K562 (cell line): ENCODE measurements around the gene UBE2D3. TPM values are rescaled to one million over a fixed set of nuclear protein-coding genes. Genes with fewer than 3 reads are reported as not detected.

ENCODE experiments used
- ATAC-seq: fragments of 200-7000 bp; cut with Tn5 transposase; 3 replicates; pipeline ENCODE4 v1.9.1; 2020; ENCODE audit warnings: moderate library complexity
- BruUV-seq: library from RNA; stranded (reverse); fragments of 400-500 nt; replicated peaks from 2 replicates; lab custom pipeline; 2021; lab: Mats Ljungman, UMichigan
- CTCF ChIA-PET: fragments of 300-600 bp; formaldehyde crosslinking; extraction: SDS; loops from one replicate; lab custom pipeline; 2021; ENCODE audit warnings: low intra/inter-chr PET ratio; lab: Yijun Ruan, JAX
- POLR2A ChIA-PET: fragments of 300-600, 350-650 bp; sonication (Branson Sonifier 250); formaldehyde crosslinking; extraction: SDS; loops from one replicate; lab custom pipeline; 2021; ENCODE audit warnings: antibody characterized with exemption, inconsistent platforms; lab: Yijun Ruan, JAX
- DNase-seq, 4 experiments: peaks; one replicate each; pipeline versions ENCODE4 v3.0.0 to v3.0.0-alpha.2; 2011 to 2018; ENCODE audit warnings: low spot score in 3 of 4, mixed read lengths in 3 of 4; ENCODE audit errors: extremely low read depth in 1 of 4
- FAIRE-seq: peaks from 2 replicates; lab custom pipeline; 2011; peaks lifted over from hg19 to GRCh38; lab: Jason Lieb, UNC
- H2AFZ ChIP-seq: 2 replicates; pipeline ENCODE4 v1.6.0; 2011; ENCODE audit warnings: low read depth, low read length, control low read depth, inconsistent platforms
- H3K27ac ChIP-seq: fragments of 200-600 bp; 3 replicates; pipeline ENCODE4 v1.8.0; 2011; ENCODE audit warnings: low read depth, mild to moderate bottlenecking, control low read depth, inconsistent platforms, low read length, moderate library complexity, mixed read lengths; ENCODE audit errors: extremely low read depth
- H3K27me3 ChIP-seq, 2 experiments: fragments of 300-600 bp in 1 of 2; 2 replicates in 1 of 2; 3 replicates in 1 of 2; pipeline versions ENCODE4 v1.6.0 to v1.8.0; 2011; ENCODE audit warnings: inconsistent platforms in 2 of 2, low read length in 2 of 2, mild to moderate bottlenecking in 1 of 2, mixed read lengths in 1 of 2, moderate library complexity in 1 of 2; ENCODE audit not compliant: control insufficient read depth in 2 of 2, insufficient read depth in 2 of 2
- H3K36me3 ChIP-seq: fragments of 300-600 bp; 3 replicates; pipeline ENCODE4 v1.8.0; 2011; ENCODE audit warnings: mild to moderate bottlenecking, low read length, inconsistent platforms; ENCODE audit not compliant: control insufficient read depth, insufficient read depth
- H3K4me1 ChIP-seq, 2 experiments: fragments of 200-600 bp in 1 of 2; replicated peaks in 1 of 2; 2 replicates in 1 of 2; 3 replicates in 1 of 2; pipeline versions ENCODE4 v1.5.1 to v1.8.0; 2011; ENCODE audit warnings: inconsistent platforms in 2 of 2, low read length in 2 of 2, mild to moderate bottlenecking in 1 of 2, mixed read lengths in 1 of 2, moderate library complexity in 1 of 2; ENCODE audit not compliant: control insufficient read depth in 2 of 2, insufficient read depth in 2 of 2
- H3K4me2 ChIP-seq: 2 replicates; pipeline ENCODE4 v1.6.1; 2011; ENCODE audit warnings: low read length, control low read depth, inconsistent platforms, mixed read lengths; ENCODE audit not compliant: insufficient read depth
- H3K4me3 ChIP-seq: fragments of 200-600 bp; sonication (generic), shearing (Covaris generic); 2 replicates; pipeline ENCODE4 v1.5.1; 2016; ENCODE audit warnings: control low read depth, inconsistent platforms
- H3K79me2 ChIP-seq: fragments of 200-600 bp; 3 replicates; pipeline ENCODE4 v1.8.0; 2011; ENCODE audit warnings: low read length, inconsistent platforms; ENCODE audit not compliant: control insufficient read depth, insufficient read depth
- H3K9ac ChIP-seq, 2 experiments: 2 replicates each; pipeline versions ENCODE4 v1.6.0 to v1.6.1; 2011; ENCODE audit warnings: low read depth in 2 of 2, low read length in 2 of 2, control low read depth in 1 of 2, inconsistent platforms in 1 of 2, mild to moderate bottlenecking in 1 of 2, mixed read lengths in 1 of 2; ENCODE audit not compliant: insufficient read depth in 1 of 2
- H3K9me1 ChIP-seq: one replicate; pipeline ENCODE4 v1.6.0; 2011; ENCODE audit warnings: inconsistent platforms, mild to moderate bottlenecking, low read length, moderate library complexity; ENCODE audit not compliant: control insufficient read depth, insufficient read depth
- H3K9me3 ChIP-seq: replicated peaks from 2 replicates; pipeline ENCODE4 v1.5.1; 2011; ENCODE audit warnings: low read depth, low read length, inconsistent platforms; ENCODE audit not compliant: control insufficient read depth, insufficient read depth
- H4K20me1 ChIP-seq: replicated peaks from 2 replicates; pipeline ENCODE4 v1.6.1; 2011; ENCODE audit warnings: low read length, inconsistent platforms, mixed read lengths; ENCODE audit not compliant: control insufficient read depth, insufficient read depth
- BHLHE40 ChIP-seq: IDR thresholded peaks from 2 replicates; pipeline ENCODE4 v1.6.1; 2011; ENCODE audit warnings: low read length, improper control_type of control experiment
- CEBPG ChIP-seq, 3 experiments: fragments of 200-800 bp in 1 of 3; sonication (Bioruptor generic) in 1 of 3; sonication (generic) in 1 of 3; formaldehyde crosslinking in 1 of 3; IDR thresholded peaks in 2 of 3; conservative IDR thresholded peaks in 1 of 3; 2 replicates each; pipeline versions ENCODE4 v1.6.1 to v1.8.0; 2016 to 2022; ENCODE audit warnings: missing compliant biosample characterization in 2 of 3, missing genetic modification characterization in 2 of 3, mild to moderate bottlenecking in 1 of 3, missing genetic modification reagents in 1 of 3
- EP400 ChIP-seq: fragments of 450-650 bp; IDR thresholded peaks from 2 replicates; pipeline ENCODE4 v1.6.1; 2017; ENCODE audit warnings: antibody characterized with exemption, mild to moderate bottlenecking, moderate library complexity
- GATA2 ChIP-seq: sonication (generic); formaldehyde crosslinking; IDR thresholded peaks from 2 replicates; pipeline ENCODE4 v1.4.0; 2020; ENCODE audit warnings: mild to moderate bottlenecking, missing genetic modification reagents
- NBN ChIP-seq: fragments of 450-650 bp; IDR thresholded peaks from 2 replicates; pipeline ENCODE4 v1.6.1; 2016; ENCODE audit warnings: low read depth, mild to moderate bottlenecking
- RNF2 ChIP-seq: sonication (generic); IDR thresholded peaks from 2 replicates; pipeline ENCODE4 v1.6.1; 2016
- TEAD4 ChIP-seq, 2 experiments: sonication (generic) in 1 of 2; formaldehyde crosslinking in 1 of 2; IDR thresholded peaks; 2 replicates each; pipeline versions ENCODE4 v1.6.1 to v1.8.0; 2012 to 2022; ENCODE audit warnings: borderline replicate concordance in 1 of 2, inconsistent platforms in 1 of 2, low read length in 1 of 2, mild to moderate bottlenecking in 1 of 2, missing genetic modification reagents in 1 of 2
- WGBS: fragments of 100-300 bp; shearing (Covaris generic); methylation state at CpG from one replicate; pipeline ENCODE4 v1.1.6; 2016; ENCODE audit warnings: low coverage, mixed read lengths; ENCODE audit not compliant: insufficient coverage; ENCODE audit errors: missing lambda C conversion rate; 5-methylcytosine and 5-hydroxymethylcytosine counted together
- in situ Hi-C: fragments of 300-500 bp; cut with MboI; formaldehyde crosslinking; loops from 4 replicates; pipeline ENCODE4 v1.15.0; 2018; ENCODE audit warnings: inconsistent platforms, mixed read lengths
- intact Hi-C: fragments of 100-400 bp; cut with micrococcal nuclease; formaldehyde crosslinking; loops from 2 replicates; pipeline ENCODE4 v1.14.2; 2022
- polyA plus RNA-seq, 8 experiments: library from polyadenylated mRNA; depleted of rRNA in 4 of 8; stranded (reverse) in 5 of 8; unstranded in 3 of 8; fragments of >200 nt; fragmentation: Nextera tagmentation in 2 of 8; fragmentation: Illumina TruSeq in 1 of 8; extraction: Ambion mirVana in 2 of 8; extraction: Trizol in 1 of 8; gene quantifications; 2 replicates each; pipeline versions ENCODE4 v1.2.1 to v1.2.3, GENCODE V29; 2011 to 2014; ENCODE audit warnings: inconsistent platforms in 1 of 8, missing spikeins in 1 of 8
- total RNA-seq, 7 experiments: library from RNA; depleted of rRNA in 6 of 7; stranded (reverse); fragments of >200 nt in 6 of 7; fragmentation: Illumina TruSeq in 2 of 7; extraction: Trizol in 2 of 7; gene quantifications; 2 replicates each; pipeline versions ENCODE4 v1.2.1 to v1.2.3, GENCODE V29; 2011 to 2021; ENCODE audit warnings: low replicate concordance in 1 of 7
- TF ChIP-seq, protein P1 (sequence below): sonication (generic); formaldehyde crosslinking; IDR thresholded peaks from 2 replicates; pipeline ENCODE4 v1.8.0; 2023; ENCODE audit warnings: mild to moderate bottlenecking, missing genetic modification reagents
- TF ChIP-seq, protein P2 (sequence below): sonication (generic); formaldehyde crosslinking; IDR thresholded peaks from 2 replicates; pipeline ENCODE4 v1.5.0; 2020; ENCODE audit warnings: missing genetic modification reagents
- TF ChIP-seq, protein P3 (sequence below), 2 experiments: fragments of 450-650 bp; IDR thresholded peaks; 2 replicates each; pipeline ENCODE4 v1.6.1; 2016

UBE2D3 gene
- total and polyA plus RNA-seq, 9 of the 15 experiments (the other 6 are each of a cell fraction or from before 2014, with no cell fraction given), result 191 to 618 (median 292) TPM

DNA sequence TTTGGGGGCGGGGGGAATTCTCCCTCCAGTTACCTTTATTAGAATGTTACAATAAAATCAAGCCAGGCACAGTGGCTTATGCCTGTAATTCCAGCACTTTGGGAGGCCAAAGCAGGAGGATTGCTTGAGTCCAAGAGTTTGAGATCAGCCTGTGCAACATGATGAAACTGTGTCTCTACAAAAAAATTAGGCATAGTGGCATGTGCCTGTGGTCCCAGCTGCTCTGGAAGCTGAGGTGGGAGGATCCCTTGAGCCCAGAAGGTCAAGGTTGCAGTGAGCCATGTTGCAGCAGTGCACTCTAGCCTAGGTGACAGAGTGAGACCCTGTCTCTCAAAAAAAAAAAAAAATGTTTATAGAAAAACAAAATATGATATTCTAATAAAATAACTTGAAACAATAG, 5.3 kb upstream of the UBE2D3 start:
- Histone ChIP-seq H3K4me1 (peaks cover 6 to 10% of the 10 kb centered on the region in 2 experiments; a peak in 4 of 5 replicates), H3K4me3 (no peak overlapping the region), H3K27me3 (no peaks in the 10 kb centered on the region), H3K79me2 (peaks cover 53% of the 10 kb centered on the region), H3K9me3 (no peaks in the 10 kb centered on the region), H3K36me3 (no peaks in the 10 kb centered on the region)
- no peak for ATAC-seq
- 45% methylated on average over 1 of the region's 1 CpG for WGBS
- CTCF ChIA-PET, result no interaction called here
- TF ChIP-seq BHLHE40 (peak; percentile 47), CEBPG (CRISPR knock-in tag; IDR thresholded peaks at IDR 0.05) (peak; percentile 35; the same call in 1 of the 2 replicates), CEBPG (tag; conservative IDR thresholded peaks at IDR 0.05 in 1 of 2, IDR thresholded peaks at IDR 0.05 in 1 of 2) (no peak), GATA2 (CRISPR knock-in tag) (no peak)
- TF ChIP-seq, all 486 proteins: peak for 2
- POLR2A ChIA-PET, result no interaction called here
- no peak for FAIRE-seq
- no peak overlapping the region for H3K9ac ChIP-seq
- in situ Hi-C loops (no loop called here), intact Hi-C loops (no loop called here)
- H3K27ac ChIP-seq, result no peak overlapping the region
- H4K20me1 ChIP-seq, result no peaks in the 10 kb centered on the region
- BruUV-seq, result no TSS peak
- no peak overlapping the region for H2AFZ ChIP-seq
- no peak overlapping the region; the same call in 1 of the 2 replicates for H3K4me2 ChIP-seq
- H3K9me1 ChIP-seq, result no peaks in the 10 kb centered on the region
- DNase-seq, result peak in 1 of 4 experiments; percentile 44

DNA sequence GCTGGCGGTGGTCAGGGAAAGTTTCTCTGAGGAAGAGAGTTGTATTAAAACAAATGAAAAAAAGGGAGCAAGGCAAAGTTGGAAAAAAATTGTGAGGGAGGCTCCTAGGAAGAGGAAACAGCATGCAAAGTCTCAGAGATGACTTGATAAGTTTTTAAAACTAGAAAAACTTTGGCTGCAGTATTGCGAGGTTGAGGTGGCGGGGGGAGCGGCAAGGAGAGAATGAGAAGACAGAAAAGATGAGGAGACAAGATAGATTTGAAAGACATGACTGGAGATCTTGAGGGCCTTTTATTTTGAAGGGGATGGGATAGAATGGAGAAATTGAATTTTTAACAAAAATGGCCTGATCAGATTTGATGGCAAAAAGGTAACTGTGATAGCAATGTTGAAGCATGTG, 4.8 kb upstream of the UBE2D3 start:
- Histone ChIP-seq H3K27ac (peak overlapping the region; percentile 33; the same call in 1 of the 3 replicates), H3K4me3 (no peak overlapping the region), H3K4me2 (peak overlapping the region; percentile 21; the same call in 1 of the 2 replicates), H4K20me1 (no peaks in the 10 kb centered on the region), H3K36me3 (no peaks in the 10 kb centered on the region), H3K9me1 (no peaks in the 10 kb centered on the region), H3K9ac (no peak overlapping the region; a peak in 1 of 4 replicates), H3K9me3 (no peaks in the 10 kb centered on the region), H3K27me3 (no peaks in the 10 kb centered on the region), H2AFZ (peak overlapping the region; percentile 42; the same call in 1 of the 2 replicates), H3K4me1 (peaks cover 6 to 10% of the 10 kb centered on the region in 2 experiments; a peak in 4 of 5 replicates), H3K79me2 (peaks cover 53% of the 10 kb centered on the region)
- POLR2A ChIA-PET, result interaction anchor here (0.6 to 1.0 kb wide), 2 partner anchors 36 to 332 kb away, joined by 3 to 5 read pairs; no protein-coding TSS in a partner anchor
- intact Hi-C loops, result no loop called here
- FAIRE-seq (no peak), DNase-seq (peak in 2 of 4 experiments; percentile 22 to 48), ATAC-seq (no peak)
- BruUV-seq, result no TSS peak
- CTCF ChIA-PET, result no interaction called here
- 19% methylated on average over 4 of the region's 4 CpGs for WGBS
- in situ Hi-C loops, result no loop called here
- TF ChIP-seq NBN, result 0 out of 2 replicates have a peak, but pooled peaks have one; percentile 45
- TF ChIP-seq RNF2, result no peak
- TF ChIP-seq, protein P1, sequence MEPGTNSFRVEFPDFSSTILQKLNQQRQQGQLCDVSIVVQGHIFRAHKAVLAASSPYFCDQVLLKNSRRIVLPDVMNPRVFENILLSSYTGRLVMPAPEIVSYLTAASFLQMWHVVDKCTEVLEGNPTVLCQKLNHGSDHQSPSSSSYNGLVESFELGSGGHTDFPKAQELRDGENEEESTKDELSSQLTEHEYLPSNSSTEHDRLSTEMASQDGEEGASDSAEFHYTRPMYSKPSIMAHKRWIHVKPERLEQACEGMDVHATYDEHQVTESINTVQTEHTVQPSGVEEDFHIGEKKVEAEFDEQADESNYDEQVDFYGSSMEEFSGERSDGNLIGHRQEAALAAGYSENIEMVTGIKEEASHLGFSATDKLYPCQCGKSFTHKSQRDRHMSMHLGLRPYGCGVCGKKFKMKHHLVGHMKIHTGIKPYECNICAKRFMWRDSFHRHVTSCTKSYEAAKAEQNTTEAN (CRISPR knock-in tag), result no peak
- TF ChIP-seq, protein P2, sequence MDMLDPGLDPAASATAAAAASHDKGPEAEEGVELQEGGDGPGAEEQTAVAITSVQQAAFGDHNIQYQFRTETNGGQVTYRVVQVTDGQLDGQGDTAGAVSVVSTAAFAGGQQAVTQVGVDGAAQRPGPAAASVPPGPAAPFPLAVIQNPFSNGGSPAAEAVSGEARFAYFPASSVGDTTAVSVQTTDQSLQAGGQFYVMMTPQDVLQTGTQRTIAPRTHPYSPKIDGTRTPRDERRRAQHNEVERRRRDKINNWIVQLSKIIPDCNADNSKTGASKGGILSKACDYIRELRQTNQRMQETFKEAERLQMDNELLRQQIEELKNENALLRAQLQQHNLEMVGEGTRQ, result no peak
- TF ChIP-seq EP400, result peak; percentile 27; the same call in 1 of the 2 replicates
- TF ChIP-seq, protein P3, sequence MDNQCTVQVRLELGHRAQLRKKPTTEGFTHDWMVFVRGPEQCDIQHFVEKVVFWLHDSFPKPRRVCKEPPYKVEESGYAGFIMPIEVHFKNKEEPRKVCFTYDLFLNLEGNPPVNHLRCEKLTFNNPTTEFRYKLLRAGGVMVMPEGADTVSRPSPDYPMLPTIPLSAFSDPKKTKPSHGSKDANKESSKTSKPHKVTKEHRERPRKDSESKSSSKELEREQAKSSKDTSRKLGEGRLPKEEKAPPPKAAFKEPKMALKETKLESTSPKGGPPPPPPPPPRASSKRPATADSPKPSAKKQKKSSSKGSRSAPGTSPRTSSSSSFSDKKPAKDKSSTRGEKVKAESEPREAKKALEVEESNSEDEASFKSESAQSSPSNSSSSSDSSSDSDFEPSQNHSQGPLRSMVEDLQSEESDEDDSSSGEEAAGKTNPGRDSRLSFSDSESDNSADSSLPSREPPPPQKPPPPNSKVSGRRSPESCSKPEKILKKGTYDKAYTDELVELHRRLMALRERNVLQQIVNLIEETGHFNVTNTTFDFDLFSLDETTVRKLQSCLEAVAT (IDR thresholded peaks at IDR 0.05), result 0 out of 4 replicates have a peak, but pooled peaks of 1 of the 2 experiments have one; percentile 14
- TF ChIP-seq TEAD4 (IDR thresholded peaks at IDR 0.05; ENCODE audit: low read length), result no peak
- TF ChIP-seq TEAD4 (CRISPR knock-in tag; IDR thresholded peaks at IDR 0.05; ENCODE audit: borderline replicate concordance), result no peak
